NCI-H2196 treated with DMSO at 0.1 percent for 48 hours (cell line): Measurements from ENCODE around the gene MYBPHL.

Experiments
- DNase-seq: peaks from one replicate; lab custom pipeline; 2025; ENCODE audit not compliant: unreplicated experiment; lab: John Stamatoyannopoulos, UW

Gene MYBPHL

GRCh38 chr1:109306832-109307273, at the start of gene MYBPHL:
Gene MYBPHL, minus strand, starts transcription at chr1:109307011. Its CDS starts 20 bp downstream, at chr1:109306991.
- no peak for DNase-seq

GRCh38 chr1:109356505-109356904, 49.7 kb upstream of the MYBPHL start:
- no peak for DNase-seq

- DNase-seq = no peak
These were observed 48.1 kb upstream of the MYBPHL start for GRCh38 chr1:109354929-109355328.

GRCh38 chr1:109351457-109351856, 44.6 kb upstream of the MYBPHL start:
- DNase-seq = no peak

- DNase-seq = no peak
These were observed 43.8 kb upstream of the MYBPHL start for GRCh38 chr1:109350655-109351054.

GRCh38 chr1:109350182-109350581, 43.4 kb upstream of the MYBPHL start:
- DNase-seq = no peak

- DNase-seq = no peak
These were observed 40.7 kb upstream of the MYBPHL start for GRCh38 chr1:109347511-109347910.

GRCh38 chr1:109341944-109342930, 35.4 kb upstream of the MYBPHL start:
- DNase-seq = no peak

- no peak for DNase-seq
These were observed 31.8 kb upstream of the MYBPHL start for GRCh38 chr1:109338608-109339007.

- no peak for DNase-seq
These were observed 31.3 kb upstream of the MYBPHL start for GRCh38 chr1:109338091-109338490.

- no peak for DNase-seq
These were observed 28.3 kb upstream of the MYBPHL start for GRCh38 chr1:109335091-109335490.

- no peak for DNase-seq
These were observed 24.3 kb upstream of the MYBPHL start for GRCh38 chr1:109331113-109331512.

- no peak for DNase-seq
These were observed 20.5 kb upstream of the MYBPHL start for GRCh38 chr1:109327285-109327684.

GRCh38 chr1:109322974-109323373, 16.2 kb upstream of the MYBPHL start:
- no peak for DNase-seq

GRCh38 chr1:109319114-109319513, 12.3 kb upstream of the MYBPHL start:
- DNase-seq = no peak

GRCh38 chr1:109316506-109316905, 9.7 kb upstream of the MYBPHL start:
- no peak for DNase-seq

GRCh38 chr1:109315288-109315687, 8.5 kb upstream of the MYBPHL start:
- DNase-seq = no peak

GRCh38 chr1:109314795-109315194, 8.0 kb upstream of the MYBPHL start:
- no peak for DNase-seq

- DNase-seq = no peak
These were observed 6.4 kb upstream of the MYBPHL start for GRCh38 chr1:109312978-109313775.

- no peak for DNase-seq
These were observed 5.4 kb upstream of the MYBPHL start for GRCh38 chr1:109312246-109312645.

- no peak for DNase-seq
These were observed 2.5 kb upstream of the MYBPHL start for GRCh38 chr1:109309347-109309746.
